DMS 273 (cell line): Measurements from ENCODE around the gene UCHL5.
"Not testable (repeated sequence)": the region's sequence is repeated elsewhere in the genome, so short reads cannot be mapped to it uniquely, and the experiment has no call there.

ENCODE experiments used
- DNase-seq: peaks from one replicate; lab custom pipeline; 2025; ENCODE audit not compliant: unreplicated experiment; lab: John Stamatoyannopoulos, UW

UCHL5 gene

DNA sequence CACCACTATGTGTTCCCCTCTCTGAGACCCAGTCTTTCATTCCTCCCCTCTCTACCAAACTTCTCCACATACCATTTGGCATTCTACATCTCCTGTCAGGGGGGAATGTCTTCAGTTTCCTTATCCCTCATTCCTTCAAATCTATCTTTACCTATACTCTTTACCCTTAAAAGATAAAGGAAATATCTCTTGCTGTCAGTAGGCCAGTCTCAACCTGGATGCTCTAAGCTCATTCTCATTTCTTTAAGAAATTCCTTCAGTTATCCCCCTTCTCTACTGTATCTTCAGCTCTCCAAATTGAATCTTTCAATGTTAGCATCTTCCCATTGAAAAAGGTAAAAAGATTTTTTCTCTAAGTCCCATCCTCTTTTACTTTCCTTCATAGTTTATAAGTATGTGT, 6.8 kb upstream of the UCHL5 start:
- no peak for DNase-seq

DNA sequence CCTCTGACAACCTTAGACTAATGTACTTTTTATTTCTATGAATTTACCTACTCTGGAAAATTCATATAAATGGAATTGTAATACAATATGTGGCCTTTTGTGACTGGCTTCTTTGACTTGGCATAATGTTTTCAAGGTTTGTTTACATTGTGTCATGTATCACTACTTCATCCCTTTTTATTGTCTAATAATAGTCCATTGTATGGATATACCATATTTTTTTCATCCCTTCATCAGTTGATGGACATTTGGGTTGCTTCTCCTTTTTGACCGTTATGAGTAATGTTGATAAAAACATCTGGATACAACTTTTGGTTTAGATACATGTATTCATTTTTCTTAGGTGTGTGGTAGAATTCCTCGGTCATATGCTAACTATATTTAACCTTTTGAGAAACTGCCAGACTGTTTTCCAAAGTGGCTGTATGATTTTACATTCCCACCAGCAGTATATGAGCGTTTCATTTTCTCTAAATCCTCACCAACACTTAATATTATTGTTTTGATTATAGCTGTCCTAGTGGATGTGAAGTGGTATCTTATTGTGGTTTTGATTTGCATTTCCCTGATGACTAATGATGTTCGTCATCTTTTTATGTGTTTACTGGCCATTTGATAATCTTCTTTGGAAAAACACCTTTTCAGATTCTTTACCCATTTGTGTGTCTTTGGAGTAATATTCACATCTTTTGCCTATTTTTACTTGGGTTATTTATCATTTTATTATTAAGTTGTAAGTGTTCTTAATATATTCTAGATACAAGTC, 3.7 kb upstream of the UCHL5 start:
- no peak for DNase-seq

DNA sequence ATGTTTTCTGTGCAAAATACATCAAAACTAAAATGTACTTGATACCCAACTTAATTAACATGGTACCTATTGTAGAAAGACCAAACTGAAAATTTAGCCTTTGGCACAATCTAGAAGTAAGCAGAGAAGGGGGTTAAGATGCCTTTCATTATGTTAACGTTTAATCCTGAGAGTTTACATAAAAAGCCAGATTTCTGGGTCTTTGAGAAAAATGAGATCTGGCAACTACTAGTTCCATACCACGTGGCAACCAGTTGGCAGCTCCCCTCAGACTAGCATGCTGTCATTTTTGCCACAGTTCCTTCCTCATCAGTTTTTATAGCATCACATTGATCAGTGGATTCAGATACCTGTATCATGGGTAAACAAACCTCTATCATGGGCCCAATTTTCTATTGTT, 1.8 kb upstream of the UCHL5 start:
- peak; percentile 65 for DNase-seq

DNA sequence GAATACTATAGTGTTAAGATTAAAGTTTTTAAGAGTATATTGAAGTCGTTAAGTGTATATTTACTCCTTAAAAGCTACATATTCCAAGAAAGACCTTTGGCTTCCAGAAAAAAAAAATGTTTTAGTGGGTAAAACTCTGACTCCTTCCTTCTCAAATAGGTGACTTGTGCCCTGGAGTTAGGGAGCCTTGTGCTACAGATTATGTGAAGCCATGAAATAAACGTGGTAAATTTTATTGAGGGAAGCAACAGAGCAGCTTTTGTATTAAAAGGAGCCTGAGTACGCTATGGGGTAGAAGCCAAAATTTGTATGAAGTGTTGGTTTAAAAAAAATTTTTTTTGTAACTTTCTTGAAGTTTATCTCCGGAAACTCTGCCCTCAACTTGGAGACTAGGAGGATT, 1.2 kb upstream of the UCHL5 start:
- peak; percentile 37 for DNase-seq

DNA sequence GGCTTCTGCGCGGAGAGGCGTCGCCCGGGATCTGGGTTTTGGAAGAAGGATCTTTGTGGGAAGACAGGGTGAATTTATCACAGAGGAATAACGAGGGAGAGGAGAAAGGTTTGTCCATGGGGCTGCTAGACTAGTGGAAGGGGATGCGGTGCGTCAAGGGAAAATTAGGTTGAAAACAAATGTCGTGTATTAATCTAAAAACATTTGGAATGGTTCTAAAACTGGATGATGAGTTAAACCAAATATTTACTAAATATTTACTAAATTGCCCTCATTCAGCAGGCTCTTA, 899 bp upstream of the UCHL5 start:
- no peak for DNase-seq

DNA sequence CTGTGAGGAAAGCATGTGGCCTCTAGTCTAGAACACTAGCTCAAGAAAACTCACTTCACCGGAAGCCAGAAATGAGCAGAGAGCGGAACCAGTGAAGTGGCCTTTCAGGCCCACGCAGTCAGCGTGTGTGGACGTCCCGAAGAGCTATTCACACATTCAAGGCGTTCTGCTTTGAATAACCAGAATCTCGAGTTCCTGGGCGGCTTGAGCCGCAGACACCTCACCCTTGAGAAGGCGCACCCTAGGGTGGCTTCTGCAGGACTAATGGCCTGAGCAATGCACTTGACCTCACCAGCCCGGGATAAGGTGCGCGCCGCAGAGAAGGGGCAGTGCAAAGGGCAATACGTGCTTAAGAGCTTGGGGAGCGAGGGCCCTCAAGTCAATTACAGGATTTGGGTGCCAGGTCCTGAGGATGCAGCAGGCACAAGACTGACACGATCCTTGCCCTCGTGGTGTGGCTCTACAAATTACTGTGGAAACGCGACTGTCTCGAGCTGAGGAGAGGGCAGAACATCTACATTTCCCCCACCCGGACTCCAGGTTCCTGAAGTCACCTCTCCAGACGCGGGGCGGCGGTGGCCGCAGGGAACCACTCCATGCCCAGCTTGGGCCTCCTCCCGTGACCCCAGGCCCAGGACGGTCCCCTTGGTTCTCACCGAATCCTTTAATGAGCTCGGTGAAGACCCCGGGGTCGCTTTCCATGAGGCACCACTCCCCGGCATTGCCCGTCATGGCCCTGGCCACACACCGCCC, 455 bp downstream of the UCHL5 start:
- DNase-seq, result peak; percentile 70

DNA sequence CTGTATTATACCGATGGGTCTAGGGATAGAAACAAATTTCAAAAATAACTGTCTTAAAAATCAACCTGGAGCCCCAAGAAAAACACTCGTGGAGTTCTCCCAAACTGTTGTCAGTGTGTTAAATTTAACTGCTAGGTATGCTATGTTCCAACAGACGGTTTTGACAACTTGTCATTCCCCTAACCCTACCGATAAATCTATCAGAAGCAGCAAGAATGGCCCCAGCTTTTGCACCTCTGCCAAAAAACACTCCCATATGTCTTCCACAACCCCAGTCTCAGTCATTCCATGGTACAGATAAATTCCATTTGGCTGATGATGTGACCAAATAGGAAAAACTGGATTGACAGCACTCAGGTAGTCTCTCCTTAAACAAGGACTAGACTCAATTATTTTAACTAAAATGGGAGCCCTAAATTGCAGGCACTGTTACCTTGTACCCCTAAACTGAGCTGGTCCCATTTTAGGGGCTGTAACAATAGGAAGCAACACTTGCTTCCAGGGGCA, 4.9 kb downstream of the UCHL5 start:
- no peak for DNase-seq

DNA sequence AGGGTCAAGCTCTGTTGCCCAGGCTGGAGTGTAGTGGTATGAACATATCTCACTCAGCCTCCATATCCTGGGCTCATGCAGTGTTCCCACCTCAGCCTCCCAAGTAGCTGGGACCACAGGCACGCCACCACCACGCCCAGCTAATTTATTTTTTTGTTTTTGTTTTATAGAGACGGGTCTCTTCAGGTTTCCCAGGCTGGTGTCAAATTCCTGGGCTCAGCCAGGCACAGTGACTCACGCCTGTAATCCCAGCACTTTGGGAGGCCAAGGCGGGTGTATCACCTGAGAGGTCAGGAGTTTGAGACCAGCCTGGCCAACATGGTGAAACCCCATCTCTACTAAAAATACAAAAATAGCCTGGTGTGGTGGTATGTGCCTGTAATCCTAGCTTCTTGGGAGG, 10.2 kb downstream of the UCHL5 start:
- DNase-seq, result not testable (repeated sequence)

DNA sequence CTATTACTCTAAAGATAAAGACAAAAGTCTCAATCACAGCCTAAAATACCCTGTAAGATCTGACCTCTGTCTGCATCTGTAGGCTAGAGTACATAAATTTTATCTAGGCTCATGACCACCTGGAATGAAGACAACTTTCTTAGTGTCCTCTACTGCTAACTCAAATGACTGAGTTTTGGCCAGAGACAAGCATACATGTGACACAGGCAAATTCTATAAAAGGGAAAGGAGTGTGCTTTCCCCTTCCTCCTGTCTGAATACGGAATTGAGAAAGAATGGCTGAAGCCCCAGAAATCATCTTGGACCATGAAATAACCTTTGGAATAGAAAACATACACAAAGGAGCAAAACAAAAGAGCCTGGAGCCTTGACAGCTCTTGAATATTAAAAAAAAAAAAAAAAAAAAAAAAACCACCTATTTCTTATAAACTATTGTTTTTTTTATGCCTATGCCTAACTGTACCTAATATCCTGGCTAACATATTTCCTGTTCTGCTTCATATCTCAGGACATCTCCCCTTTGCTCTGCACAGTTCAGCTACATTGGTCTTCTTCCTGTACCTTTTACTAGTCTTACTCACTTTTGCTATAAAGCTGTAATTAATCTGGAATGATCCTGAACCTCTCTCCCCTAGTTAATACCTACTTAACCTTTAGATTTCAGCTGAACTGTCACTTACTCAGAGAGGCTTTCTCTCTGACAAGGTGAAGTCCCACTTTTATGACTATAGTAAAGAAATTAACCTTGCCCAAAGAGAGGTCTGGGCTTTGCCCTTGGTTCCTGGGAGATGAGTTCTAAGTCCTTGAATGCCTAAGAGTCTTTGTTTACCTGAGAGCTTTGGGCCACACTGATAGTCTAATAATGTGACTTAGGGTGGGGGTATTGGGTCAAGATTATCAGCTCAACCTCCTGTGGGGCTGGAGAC, 16.1 kb downstream of the UCHL5 start:
- no peak for DNase-seq

DNA sequence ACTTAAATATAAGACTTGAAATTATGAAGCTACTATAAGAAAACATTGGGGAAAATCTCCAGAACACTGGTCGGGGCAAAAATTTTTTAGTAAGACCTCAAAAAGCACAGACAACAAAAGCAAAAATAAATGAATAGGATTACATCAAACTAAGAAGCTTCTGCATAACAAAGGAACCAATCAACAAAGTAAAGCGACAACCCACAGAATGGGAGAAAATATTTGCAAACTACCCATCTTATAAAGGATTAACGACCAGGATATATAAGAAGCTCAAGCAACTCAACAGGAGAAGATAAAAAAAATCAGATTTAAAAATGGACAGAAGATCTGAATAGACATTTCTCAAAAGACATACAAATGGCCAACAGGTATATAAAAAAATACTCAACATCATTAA, 19.1 kb downstream of the UCHL5 start:
- DNase-seq, result no peak

DNA sequence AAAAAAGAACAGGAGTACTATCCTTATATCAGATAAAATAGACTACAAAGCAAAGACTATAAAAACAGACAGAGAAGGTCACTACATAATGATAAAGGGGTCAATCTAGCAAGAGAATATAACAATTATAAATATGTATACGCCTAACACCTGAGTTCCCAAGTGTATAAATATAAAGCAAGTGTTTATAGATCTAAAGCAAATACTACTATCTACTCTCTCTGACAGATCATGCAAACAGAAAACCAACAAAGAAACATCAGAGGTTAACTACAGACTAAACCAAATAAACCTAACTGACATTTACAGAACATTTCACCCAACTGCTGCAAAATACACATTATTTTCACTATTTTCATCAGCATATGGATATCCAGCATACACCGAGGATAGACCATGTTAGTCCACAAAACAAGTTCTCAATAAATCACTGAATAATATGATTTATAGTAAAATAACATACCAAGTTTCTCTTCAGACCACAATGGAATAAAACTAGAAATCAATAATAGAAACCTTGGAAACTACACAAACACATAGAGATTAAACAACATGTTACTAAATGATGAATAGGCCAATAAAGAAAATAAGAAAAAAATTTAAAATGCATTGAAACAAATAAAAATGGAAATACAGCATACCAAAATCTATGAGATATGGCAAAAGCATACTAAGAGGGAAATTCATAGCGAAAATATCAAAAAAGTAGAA, 22.7 kb downstream of the UCHL5 start:
- no peak for DNase-seq

DNA sequence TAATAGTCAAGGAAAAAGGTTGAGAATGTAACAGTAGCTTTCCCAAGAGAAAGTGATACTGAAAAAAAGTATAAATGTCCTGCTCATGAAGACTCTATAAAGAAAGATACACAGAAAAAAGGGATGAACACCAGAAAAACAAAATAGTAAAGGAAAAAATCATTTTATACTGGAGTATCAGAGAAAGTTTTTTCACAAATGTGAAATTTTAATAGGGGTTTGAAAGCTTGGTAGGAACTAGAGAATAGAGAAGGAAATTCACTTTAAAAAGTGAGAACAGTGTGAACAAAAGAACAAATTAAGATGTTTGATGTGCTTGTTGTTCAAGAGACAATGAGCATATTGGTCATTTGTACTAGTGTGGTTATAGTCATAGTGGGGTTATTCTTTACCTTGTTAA, 25.6 kb downstream of the UCHL5 start:
- DNase-seq, result no peak

DNA sequence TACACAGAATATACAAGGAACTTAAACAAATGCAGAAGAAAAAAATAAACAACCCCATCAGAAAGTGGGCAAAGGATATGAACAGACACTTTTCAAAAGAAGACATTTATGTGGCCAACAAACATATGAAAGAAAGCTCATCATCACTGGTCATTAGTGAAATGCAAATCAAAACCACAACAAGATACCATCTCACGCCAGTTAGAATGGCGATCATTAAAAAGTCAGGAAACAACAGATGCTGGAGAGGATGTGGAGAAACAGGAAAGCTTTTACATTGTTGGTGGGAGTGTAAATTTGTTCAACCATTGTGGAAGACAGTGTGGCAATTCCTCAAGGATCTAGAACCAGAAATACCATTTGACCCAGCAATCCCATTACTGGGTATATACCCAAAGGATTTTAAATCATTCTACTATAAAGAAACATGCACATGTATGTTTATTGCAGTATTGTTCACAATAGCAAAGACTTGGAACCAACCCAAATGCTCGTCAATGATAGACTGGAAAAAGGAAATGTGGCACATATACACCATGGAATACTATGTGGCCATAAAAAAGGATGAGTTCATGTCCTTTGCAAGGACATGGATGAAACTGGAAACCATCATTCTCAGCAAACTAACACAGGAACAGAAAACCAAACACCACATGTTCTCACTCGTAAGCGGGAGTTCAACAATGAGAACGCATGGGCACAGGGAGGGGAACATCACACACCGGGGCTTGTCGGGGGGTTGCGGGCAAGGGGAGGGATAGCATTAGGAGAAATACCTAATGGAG, 26.3 kb downstream of the UCHL5 start:
- not testable (repeated sequence) for DNase-seq

DNA sequence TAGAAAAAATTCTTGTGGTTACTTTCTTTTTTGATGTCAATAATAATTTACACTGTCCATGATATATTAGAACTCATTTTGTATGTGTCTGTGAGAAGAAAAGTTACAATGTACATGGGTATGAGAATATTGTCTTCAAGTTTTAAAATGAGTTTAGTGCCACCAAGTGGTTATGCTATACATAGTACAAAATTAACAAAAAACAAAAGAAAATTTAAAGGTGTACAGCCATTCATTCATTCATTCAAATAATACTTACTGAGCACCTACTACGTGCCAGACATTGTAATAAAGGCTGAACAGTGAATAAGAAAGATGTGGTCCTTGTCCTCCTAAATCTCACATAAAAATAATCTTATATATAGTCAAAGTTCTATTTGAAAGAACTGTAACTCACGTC, 27.7 kb downstream of the UCHL5 start:
- DNase-seq, result peak; percentile 5

DNA sequence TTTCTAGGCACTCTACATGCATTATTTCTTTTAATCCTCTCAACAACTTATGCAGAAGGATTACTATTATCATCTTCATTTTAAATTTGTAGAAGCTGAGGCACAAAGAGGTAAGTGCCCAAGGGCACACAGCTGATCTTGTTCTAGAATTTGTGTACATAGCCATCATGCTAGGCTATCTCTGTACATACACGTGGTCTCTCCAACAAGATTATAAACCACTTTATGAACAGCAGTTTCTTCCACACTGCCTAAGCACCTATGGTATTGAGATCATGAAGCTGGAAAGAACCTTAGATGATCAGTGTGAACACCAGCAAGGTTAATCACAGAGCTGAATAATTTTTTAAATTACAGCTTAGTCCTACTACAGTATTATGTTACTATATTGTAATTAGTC, 28.9 kb downstream of the UCHL5 start:
- no peak for DNase-seq

DNA sequence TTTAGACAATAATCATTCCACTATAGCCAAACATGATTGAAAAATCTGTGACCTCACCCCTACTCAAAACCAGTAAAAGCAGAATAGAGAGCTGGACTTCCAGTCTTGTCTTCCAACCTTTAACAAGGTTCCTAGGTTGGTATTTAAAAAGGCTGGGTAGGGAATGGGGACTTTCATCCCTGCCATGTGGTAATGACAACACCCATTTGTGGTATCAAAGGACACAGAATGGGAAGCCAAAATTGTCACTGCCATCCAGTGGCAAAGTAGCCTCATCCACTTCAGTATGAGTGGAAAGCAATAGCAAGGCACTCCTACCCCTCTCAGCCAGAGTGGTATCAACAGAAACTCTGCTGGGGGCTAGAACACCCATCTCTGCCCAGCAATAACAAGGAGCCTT, 33.9 kb downstream of the UCHL5 start:
- no peak for DNase-seq

DNA sequence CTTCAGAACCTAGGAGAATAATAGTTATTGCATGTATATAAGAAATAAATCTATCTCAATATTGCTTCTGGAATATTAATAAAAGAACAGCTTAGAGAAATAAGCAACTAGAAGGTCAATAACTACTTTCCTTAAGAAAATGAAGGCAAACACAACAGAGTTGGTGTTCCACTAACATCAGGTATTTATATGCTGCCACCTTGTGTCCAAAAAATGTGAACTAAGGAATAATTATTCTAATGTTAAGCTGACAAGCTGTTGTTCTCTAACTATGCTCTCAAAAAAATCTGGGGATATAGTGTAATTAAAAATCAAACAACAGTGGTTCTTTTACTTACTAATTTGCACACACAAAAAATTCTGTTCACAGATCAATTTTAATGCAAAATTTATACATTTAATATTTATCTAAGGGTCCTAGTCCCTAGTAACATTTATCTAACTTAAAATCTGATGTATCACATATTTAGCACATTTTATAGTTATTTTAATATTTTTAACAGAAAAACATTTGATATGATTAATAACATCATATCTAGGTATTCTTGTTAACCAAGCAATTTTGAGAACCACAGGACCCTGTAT, 39.6 kb downstream of the UCHL5 start:
- DNase-seq, result peak; percentile 72

DNA sequence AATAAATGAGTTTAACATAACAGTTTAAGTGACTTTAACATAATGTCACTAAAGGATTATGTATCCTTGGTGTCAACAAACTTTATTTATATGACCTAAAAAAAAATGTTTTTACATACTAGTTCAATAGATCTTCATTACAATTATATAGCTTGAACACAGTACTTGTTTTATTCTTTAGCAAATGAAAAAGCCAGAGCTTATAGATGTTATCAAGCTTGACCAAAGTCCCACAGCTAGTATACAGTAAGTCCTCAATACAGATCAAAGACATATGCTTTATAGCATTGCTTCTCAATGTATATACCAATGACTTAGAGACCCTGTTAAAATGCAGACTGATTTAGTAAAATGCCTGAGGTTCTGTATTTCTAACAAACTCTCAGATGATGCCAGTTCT, 42.4 kb downstream of the UCHL5 start:
- DNase-seq, result no peak

DNA sequence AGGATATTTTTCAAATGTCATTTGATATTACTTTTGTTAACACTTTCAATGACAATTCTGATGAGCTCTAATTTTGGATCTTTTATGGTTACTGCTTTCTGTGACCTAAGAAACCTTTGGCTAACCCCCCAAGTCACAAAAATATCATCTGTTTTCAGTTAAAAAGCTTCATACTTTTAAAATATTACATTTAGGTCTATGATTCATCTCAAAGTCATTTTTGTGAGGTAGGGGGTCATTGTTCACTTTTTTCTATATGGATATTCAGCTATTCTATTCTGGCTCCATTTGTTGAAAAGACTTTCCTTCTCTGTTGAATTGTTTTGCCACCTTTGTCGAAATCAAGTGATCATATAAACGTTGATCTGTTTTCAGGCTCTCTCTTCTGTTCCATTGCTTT, 44.8 kb downstream of the UCHL5 start:
- no peak for DNase-seq

DNA sequence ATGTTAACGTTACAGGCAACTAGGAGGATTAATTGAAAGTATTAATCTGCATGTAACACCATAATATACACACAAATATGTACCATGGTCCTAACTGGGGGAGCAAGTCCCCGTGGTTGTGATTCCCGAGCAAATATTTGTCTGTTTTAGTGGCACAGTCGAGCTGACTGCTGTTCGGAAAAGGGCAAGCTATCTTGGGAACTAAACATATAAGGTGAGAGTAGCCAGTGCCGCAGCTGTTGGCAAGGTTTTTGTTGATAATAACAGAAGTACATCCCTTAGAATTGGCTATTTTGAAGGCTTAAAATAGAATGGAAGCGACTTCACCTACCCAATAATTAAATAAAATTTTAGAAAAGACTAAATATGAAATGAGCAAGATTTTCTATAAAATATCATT, 45.5 kb downstream of the UCHL5 start:
- no peak for DNase-seq
